ENCODE data around the gene CD300C.
"Not testable (repeated sequence)": the region's sequence is repeated elsewhere in the genome, so short reads cannot be mapped to it uniquely, and the experiment has no call there.

DNA sequence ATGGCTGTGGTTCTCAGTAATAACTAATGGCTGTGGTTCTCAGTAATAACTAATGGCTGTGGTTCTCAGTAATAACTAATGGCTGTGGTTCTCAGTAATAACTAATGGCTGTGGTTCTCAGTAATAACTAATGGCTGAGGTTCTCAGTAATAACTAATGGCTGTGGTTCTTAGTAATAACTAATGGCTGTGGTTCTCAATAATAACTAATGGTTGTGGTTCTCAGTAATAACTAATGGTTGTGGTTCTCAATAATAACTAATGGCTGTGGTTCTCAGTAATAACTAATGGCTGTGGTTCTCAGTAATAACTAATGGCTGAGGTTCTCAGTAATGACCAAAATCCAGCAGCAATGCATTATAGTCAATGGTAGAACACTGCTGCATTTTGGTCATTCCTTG, 27.7 kb upstream of the CD300C start:
- TF ChIP-seq ZNF232 (CRISPR knock-in tag; IDR thresholded peaks at IDR 0.05); TEAD1 (CRISPR knock-in tag; IDR thresholded peaks at IDR 0.05); ZBTB21 (CRISPR knock-in tag; IDR thresholded peaks at IDR 0.05; ENCODE audit: borderline replicate concordance); TCF7 (CRISPR knock-in tag; IDR thresholded peaks at IDR 0.05; ENCODE audit: low read depth); ELF4 (CRISPR knock-in tag; IDR thresholded peaks at IDR 0.05; ENCODE audit: low read depth): not testable (repeated sequence)
- TF ChIP-seq, protein P1, sequence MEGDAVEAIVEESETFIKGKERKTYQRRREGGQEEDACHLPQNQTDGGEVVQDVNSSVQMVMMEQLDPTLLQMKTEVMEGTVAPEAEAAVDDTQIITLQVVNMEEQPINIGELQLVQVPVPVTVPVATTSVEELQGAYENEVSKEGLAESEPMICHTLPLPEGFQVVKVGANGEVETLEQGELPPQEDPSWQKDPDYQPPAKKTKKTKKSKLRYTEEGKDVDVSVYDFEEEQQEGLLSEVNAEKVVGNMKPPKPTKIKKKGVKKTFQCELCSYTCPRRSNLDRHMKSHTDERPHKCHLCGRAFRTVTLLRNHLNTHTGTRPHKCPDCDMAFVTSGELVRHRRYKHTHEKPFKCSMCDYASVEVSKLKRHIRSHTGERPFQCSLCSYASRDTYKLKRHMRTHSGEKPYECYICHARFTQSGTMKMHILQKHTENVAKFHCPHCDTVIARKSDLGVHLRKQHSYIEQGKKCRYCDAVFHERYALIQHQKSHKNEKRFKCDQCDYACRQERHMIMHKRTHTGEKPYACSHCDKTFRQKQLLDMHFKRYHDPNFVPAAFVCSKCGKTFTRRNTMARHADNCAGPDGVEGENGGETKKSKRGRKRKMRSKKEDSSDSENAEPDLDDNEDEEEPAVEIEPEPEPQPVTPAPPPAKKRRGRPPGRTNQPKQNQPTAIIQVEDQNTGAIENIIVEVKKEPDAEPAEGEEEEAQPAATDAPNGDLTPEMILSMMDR (IDR thresholded peaks at IDR 0.05): not testable (repeated sequence)
- TF ChIP-seq, protein P2, sequence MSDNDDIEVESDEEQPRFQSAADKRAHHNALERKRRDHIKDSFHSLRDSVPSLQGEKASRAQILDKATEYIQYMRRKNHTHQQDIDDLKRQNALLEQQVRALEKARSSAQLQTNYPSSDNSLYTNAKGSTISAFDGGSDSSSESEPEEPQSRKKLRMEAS (CRISPR knock-in tag; IDR thresholded peaks at IDR 0.05): not testable (repeated sequence)
- TF ChIP-seq, protein P3, sequence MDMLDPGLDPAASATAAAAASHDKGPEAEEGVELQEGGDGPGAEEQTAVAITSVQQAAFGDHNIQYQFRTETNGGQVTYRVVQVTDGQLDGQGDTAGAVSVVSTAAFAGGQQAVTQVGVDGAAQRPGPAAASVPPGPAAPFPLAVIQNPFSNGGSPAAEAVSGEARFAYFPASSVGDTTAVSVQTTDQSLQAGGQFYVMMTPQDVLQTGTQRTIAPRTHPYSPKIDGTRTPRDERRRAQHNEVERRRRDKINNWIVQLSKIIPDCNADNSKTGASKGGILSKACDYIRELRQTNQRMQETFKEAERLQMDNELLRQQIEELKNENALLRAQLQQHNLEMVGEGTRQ (CRISPR knock-in tag; IDR thresholded peaks at IDR 0.05): not testable (repeated sequence)
- TF ChIP-seq, protein P4, sequence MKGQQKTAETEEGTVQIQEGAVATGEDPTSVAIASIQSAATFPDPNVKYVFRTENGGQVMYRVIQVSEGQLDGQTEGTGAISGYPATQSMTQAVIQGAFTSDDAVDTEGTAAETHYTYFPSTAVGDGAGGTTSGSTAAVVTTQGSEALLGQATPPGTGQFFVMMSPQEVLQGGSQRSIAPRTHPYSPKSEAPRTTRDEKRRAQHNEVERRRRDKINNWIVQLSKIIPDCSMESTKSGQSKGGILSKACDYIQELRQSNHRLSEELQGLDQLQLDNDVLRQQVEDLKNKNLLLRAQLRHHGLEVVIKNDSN (CRISPR knock-in tag; IDR thresholded peaks at IDR 0.05): not testable (repeated sequence)
- TF ChIP-seq, protein P5, sequence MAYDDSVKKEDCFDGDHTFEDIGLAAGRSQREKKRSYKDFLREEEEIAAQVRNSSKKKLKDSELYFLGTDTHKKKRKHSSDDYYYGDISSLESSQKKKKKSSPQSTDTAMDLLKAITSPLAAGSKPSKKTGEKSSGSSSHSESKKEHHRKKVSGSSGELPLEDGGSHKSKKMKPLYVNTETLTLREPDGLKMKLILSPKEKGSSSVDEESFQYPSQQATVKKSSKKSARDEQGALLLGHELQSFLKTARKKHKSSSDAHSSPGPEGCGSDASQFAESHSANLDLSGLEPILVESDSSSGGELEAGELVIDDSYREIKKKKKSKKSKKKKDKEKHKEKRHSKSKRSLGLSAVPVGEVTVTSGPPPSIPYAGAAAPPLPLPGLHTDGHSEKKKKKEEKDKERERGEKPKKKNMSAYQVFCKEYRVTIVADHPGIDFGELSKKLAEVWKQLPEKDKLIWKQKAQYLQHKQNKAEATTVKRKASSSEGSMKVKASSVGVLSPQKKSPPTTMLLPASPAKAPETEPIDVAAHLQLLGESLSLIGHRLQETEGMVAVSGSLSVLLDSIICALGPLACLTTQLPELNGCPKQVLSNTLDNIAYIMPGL (CRISPR knock-in tag; IDR thresholded peaks at IDR 0.05): not testable (repeated sequence)

Measured in WTC11 (cell line).